Endodermal cell (in vitro differentiated cells): Measurements from ENCODE around the gene IL1F10. TPM values are rescaled to one million over a fixed set of nuclear protein-coding genes. Genes with fewer than 3 reads are reported as not detected.

ENCODE experiments used
- DNase-seq: peaks from one replicate; pipeline ENCODE4 v3.0.0-alpha.2; 2017
- H3K27ac ChIP-seq: 2 replicates; pipeline ENCODE4 v1.5.1; 2013; ENCODE audit warnings: mild to moderate bottlenecking, low read depth, low read length, moderate library complexity
- H3K27me3 ChIP-seq: 2 replicates; pipeline ENCODE4 v1.6.1; 2013; ENCODE audit warnings: mild to moderate bottlenecking, low read length, moderate library complexity; ENCODE audit not compliant: insufficient read depth, control insufficient read depth, poor library complexity, severe bottlenecking
- H3K36me3 ChIP-seq: 2 replicates; pipeline ENCODE4 v1.7.0; 2013; ENCODE audit warnings: mild to moderate bottlenecking, low read length, moderate library complexity; ENCODE audit not compliant: control insufficient read depth, insufficient read depth
- H3K4me1 ChIP-seq: one replicate; pipeline ENCODE4 v1.7.0; 2013; ENCODE audit warnings: low read length; ENCODE audit not compliant: control insufficient read depth, insufficient read depth
- H3K4me3 ChIP-seq: 2 replicates; pipeline ENCODE4 v1.5.1; 2013; ENCODE audit warnings: mild to moderate bottlenecking, low read length, moderate library complexity
- H3K9ac ChIP-seq: 2 replicates; pipeline ENCODE4 v1.6.1; 2013; ENCODE audit warnings: mild to moderate bottlenecking, low read length, moderate library complexity; ENCODE audit not compliant: poor library complexity, severe bottlenecking; ENCODE audit errors: extremely low read depth
- H3K9me3 ChIP-seq: 2 replicates; pipeline ENCODE4 v1.6.1; 2013; ENCODE audit warnings: mild to moderate bottlenecking, low read length, moderate library complexity; ENCODE audit not compliant: control insufficient read depth
- H3K27ac Mint-ChIP-seq: 2 replicates; pipeline ENCODE4 v1.8.0; 2020; ENCODE audit warnings: mixed read lengths
- H3K27me3 Mint-ChIP-seq: 2 replicates; pipeline ENCODE4 v1.8.0; 2021; ENCODE audit warnings: mild to moderate bottlenecking, mixed read lengths; ENCODE audit not compliant: insufficient read depth
- H3K36me3 Mint-ChIP-seq: 2 replicates; pipeline ENCODE4 v1.8.0; 2020; ENCODE audit warnings: low read depth, mixed read lengths
- H3K4me1 Mint-ChIP-seq: 2 replicates; pipeline ENCODE4 v1.8.0; 2020; ENCODE audit warnings: mixed read lengths
- H3K4me3 Mint-ChIP-seq: 2 replicates; pipeline ENCODE4 v1.8.0; 2020; ENCODE audit warnings: mild to moderate bottlenecking, moderate library complexity, mixed read lengths
- H3K9me3 Mint-ChIP-seq: 2 replicates; pipeline ENCODE4 v1.8.0; 2020; ENCODE audit warnings: mild to moderate bottlenecking, mixed read lengths
- CTCF ChIP-seq: fragments of 200-600 bp; sonication (generic); conservative IDR thresholded peaks from 2 replicates; pipeline ENCODE4 v1.5.0; 2021; ENCODE audit warnings: antibody characterized with exemption, mild to moderate bottlenecking
- WGBS, 2 experiments: methylation state at CpG; one replicate each; pipeline versions ENCODE4 v1.1.5 to v1.1.7; 2013; ENCODE audit warnings: missing lambda C conversion rate in 2 of 2, mixed read lengths in 1 of 2; ENCODE audit not compliant: insufficient coverage in 1 of 2, insufficient read length in 1 of 2; 5-methylcytosine and 5-hydroxymethylcytosine counted together
- total RNA-seq, 2 donors: library from RNA; stranded (reverse); fragmentation: NEBNext Ultra II Directional in 1 of 2; extraction: Animal tissue kit (Norgen Biotek cat#: 25700) in 1 of 2; gene quantifications; 2 replicates in 1 of 2; 3 replicates in 1 of 2; pipeline ENCODE4 v1.2.1, GENCODE V29; 2021

The IL1F10 gene
- total RNA-seq, 2 donors from 2014 or later: not detected

- WGBS, 2 experiments: 90 to 92% methylated on average over 2 of the region's 2 CpGs
- H3K27me3 Mint-ChIP-seq: peaks cover 49% of the 10 kb centered on the region
- H3K4me1 ChIP-seq: no peaks in the 10 kb centered on the region
- H3K9me3 ChIP-seq: peaks cover 31% of the 10 kb centered on the region
- TF ChIP-seq CTCF: no peak
- peaks cover 52% of the 10 kb centered on the region for H3K27me3 ChIP-seq
- no peaks in the 10 kb centered on the region for H3K36me3 Mint-ChIP-seq
- no peak overlapping the region for H3K9ac ChIP-seq
- no peak overlapping the region for H3K4me3 Mint-ChIP-seq
- no peak overlapping the region for H3K27ac Mint-ChIP-seq
- H3K4me1 Mint-ChIP-seq: peaks cover 7% of the 10 kb centered on the region
- peaks cover 33% of the 10 kb centered on the region for H3K9me3 Mint-ChIP-seq
- no peaks in the 10 kb centered on the region for H3K36me3 ChIP-seq
- DNase-seq: no peak
- no peak overlapping the region for H3K4me3 ChIP-seq
- no peak overlapping the region for H3K27ac ChIP-seq
Observed at GRCh38 chr2:113102133-113102532, 34.4 kb downstream of the IL1F10 start.

GRCh38 chr2:113103277-113103676 lies 35.5 kb downstream of the IL1F10 start:
- WGBS, 2 experiments: 91 to 100% methylated on average over 4 of the region's 4 CpGs
- no peaks in the 10 kb centered on the region for H3K36me3 Mint-ChIP-seq
- peaks cover 22% of the 10 kb centered on the region for H3K9me3 Mint-ChIP-seq
- no peak overlapping the region for H3K4me3 Mint-ChIP-seq
- peaks cover 28% of the 10 kb centered on the region for H3K9me3 ChIP-seq
- H3K36me3 ChIP-seq: no peaks in the 10 kb centered on the region
- H3K27ac ChIP-seq: no peak overlapping the region
- H3K4me1 ChIP-seq: no peaks in the 10 kb centered on the region
- H3K27me3 Mint-ChIP-seq: peaks cover 56% of the 10 kb centered on the region
- H3K9ac ChIP-seq: no peak overlapping the region
- no peak overlapping the region for H3K27ac Mint-ChIP-seq
- no peak for TF ChIP-seq CTCF
- peaks cover 9% of the 10 kb centered on the region for H3K4me1 Mint-ChIP-seq
- no peak overlapping the region for H3K4me3 ChIP-seq
- DNase-seq: no peak
- peaks cover 55% of the 10 kb centered on the region for H3K27me3 ChIP-seq

- Mint-ChIP-seq H3K9me3 (peaks cover 20% of the 10 kb centered on the region), H3K27me3 (peaks cover 54% of the 10 kb centered on the region), H3K36me3 (no peaks in the 10 kb centered on the region), H3K27ac (no peak overlapping the region), H3K4me1 (peaks cover 13% of the 10 kb centered on the region), H3K4me3 (no peak overlapping the region)
- Histone ChIP-seq H3K4me3 (no peak overlapping the region), H3K27me3 (peaks cover 62% of the 10 kb centered on the region), H3K27ac (no peak overlapping the region), H3K9me3 (peaks cover 28% of the 10 kb centered on the region), H3K4me1 (no peaks in the 10 kb centered on the region), H3K36me3 (no peaks in the 10 kb centered on the region), H3K9ac (no peak overlapping the region)
- WGBS, 2 experiments: 89 to 92% methylated on average over 2 to 3 of the region's 3 CpGs
- DNase-seq: no peak
- no peak for TF ChIP-seq CTCF
Observed at GRCh38 chr2:113104054-113104611, 36.4 kb downstream of the IL1F10 start.
